NCI-H146 (cell line): Measurements from ENCODE around the gene MAP2K3.

ENCODE experiments used
- DNase-seq: peaks from one replicate; lab custom pipeline; 2025; lab: John Stamatoyannopoulos, UW

The MAP2K3 gene

DNA sequence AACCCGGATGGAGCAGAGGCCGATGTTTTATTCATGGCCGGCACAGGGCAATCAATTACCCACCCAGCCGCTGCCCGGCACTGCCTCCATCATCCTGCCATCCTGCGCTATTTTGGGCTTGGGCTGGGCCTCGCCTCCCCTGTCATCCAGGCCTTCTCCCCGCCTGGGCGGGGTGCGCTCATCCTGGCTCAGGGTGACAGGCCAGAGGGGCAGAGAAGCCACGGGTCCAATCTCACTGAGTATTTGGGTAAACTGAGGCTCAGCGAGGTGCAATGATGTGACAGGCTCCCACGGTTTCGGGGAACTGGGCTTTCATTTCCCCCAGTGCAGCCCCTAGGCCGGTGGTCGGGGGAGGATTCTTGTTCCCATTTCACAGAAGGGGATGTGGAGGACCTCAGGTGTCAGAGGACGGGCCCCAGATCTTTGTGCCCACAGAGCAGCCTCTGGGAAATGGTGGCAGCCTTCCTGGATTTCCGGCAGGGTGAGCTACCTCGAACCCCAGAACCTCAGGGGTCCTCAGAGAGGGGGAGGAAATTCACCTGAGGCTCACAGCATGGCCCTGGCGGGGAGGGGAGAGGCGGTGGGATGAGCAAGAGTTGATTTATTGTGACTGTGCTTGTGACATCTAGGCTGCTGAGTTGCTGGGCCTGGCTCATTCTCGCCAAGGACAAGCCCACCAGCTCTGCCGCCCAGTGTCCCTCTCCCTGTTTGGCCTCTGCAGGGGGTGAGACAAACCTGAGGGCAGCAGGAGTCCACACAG, 67.9 kb downstream of the MAP2K3 start:
- no peak for DNase-seq

DNA sequence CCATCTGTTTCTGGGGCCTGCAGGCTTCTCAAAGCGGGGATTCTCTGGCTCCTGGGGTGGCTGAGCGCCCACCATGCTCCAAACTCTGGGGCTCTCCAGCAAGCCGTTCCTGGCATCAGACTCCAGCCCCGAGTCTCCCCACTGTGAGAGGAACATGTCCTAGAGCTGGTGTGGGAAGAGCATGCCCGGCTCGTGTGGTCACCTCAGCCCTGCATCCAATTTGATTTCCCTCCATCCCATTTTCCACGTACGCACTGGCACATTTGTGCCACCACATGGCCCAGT, 68.4 kb downstream of the MAP2K3 start:
- DNase-seq, result no peak

DNA sequence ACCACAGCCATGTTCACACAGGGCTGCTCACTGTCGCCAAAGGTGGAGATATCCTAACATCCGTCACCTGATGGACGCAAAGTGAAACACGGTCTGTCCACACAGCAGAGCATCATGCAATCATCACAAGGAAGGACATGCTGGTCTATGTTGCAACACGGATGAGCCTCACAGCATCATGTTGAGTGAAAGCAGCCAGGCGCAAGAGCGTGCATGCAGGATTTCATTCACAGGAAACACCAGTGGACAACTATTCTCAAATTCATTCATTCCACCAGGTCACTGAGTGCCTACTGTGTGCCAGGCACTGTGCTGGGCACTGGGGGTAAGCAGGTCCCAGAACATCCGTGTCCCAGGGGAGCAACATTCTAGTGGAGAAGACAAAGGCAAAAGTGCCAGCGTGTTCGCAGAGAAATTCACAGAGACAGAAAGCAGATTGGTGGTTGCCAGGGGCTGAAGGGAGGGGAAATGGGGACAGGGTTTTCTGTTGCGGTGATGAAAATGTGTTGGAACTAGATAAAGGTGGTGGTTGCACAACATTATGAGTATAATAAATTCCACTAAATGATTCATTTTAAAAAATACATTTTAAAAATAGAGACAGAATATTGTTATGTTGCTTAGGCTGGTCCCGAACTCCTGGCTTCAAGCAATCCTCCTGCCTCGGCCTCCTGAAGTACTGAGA, 69.0 kb downstream of the MAP2K3 start:
- no peak for DNase-seq

DNA sequence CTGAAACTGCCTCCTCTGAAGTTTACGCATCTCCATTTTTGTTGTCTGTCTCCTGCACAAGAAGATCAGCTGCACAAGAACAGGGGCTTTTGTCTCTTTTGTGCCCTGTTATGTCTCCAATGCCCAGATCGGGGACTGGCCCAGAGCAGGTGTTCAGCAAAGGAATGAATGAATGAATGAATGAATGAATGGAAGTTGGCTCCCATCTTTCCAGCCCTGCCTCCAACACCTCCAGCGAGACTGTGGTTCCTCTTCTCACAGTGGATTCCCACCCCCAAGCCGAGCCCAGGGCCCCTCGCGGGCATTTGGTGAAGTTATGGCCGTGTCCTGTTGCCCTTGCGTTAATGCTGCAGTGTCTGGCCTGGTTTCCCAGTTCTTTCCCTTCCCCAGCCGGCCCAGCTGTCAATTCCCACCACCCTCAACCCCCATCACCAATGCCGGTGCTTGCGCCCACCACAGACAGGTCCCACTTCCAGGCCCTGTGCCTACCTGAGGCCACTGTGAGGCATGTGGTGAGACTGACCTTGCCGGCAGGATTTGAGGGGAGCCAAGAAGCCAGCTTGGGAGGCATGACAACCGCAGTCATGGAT, 70.4 kb downstream of the MAP2K3 start:
- no peak for DNase-seq

DNA sequence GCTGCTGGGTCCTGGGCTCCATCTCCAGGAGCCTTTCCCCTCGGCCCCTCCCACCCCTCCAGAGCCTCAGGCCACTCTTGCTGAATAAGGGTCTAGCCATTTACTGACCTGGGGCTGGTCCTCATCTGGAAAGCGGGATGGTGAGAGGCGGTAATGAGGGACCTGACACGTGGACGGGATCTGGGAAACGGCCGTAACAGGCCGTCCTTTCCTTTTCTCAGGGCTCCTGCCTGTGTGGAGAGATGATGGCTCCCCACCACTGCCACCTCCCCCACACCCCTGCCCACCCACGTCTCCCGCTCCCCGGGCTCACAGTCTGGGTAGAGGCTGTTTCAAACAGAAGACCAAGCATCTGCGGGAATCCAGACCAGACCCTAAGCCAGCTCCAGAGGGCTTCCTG, 71.1 kb downstream of the MAP2K3 start:
- no peak for DNase-seq

DNA sequence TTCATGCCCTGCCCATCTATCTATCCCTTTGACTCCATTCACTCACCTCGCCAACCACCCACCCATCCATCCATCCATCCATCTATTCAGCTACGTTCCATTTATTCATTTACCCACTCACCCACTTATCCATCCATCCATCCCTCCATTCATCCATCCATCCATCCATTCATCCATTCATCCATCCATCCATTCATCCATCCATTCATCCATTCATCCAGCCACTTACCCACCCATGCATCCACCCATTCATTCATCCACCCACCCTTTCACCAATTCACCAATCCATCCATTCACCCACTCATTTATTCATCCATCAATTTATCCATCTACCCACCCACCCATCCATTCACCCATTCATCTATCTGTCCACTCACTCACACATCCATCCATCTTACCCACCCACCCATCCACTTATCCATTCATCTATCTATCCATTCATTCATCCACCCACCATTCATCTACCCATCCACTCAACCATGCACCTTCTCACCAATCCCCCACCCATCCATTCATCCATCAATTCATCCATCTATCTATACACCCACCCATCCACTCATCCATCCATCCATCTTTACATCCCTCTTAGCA, 72.1 kb downstream of the MAP2K3 start:
- no peak for DNase-seq

DNA sequence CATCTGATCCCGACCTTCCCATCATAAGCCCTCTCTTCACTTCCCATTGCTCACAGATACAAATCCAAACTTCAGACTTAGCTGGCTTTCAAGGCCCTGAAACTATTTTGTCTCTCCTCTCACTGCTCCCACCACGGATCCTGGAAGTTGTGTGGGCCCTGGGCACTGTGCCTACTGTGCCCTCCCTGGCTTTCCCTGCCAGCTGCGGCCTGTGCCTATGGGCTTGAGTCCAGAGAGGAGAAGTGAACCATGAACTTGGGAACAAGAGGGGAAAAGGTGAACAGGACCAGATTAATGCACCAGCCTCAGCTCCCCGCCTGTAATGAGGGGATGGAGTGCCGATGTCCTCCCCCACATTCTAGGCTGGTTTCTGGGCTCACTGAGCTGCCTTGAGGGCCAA, 72.8 kb downstream of the MAP2K3 start:
- no peak for DNase-seq

DNA sequence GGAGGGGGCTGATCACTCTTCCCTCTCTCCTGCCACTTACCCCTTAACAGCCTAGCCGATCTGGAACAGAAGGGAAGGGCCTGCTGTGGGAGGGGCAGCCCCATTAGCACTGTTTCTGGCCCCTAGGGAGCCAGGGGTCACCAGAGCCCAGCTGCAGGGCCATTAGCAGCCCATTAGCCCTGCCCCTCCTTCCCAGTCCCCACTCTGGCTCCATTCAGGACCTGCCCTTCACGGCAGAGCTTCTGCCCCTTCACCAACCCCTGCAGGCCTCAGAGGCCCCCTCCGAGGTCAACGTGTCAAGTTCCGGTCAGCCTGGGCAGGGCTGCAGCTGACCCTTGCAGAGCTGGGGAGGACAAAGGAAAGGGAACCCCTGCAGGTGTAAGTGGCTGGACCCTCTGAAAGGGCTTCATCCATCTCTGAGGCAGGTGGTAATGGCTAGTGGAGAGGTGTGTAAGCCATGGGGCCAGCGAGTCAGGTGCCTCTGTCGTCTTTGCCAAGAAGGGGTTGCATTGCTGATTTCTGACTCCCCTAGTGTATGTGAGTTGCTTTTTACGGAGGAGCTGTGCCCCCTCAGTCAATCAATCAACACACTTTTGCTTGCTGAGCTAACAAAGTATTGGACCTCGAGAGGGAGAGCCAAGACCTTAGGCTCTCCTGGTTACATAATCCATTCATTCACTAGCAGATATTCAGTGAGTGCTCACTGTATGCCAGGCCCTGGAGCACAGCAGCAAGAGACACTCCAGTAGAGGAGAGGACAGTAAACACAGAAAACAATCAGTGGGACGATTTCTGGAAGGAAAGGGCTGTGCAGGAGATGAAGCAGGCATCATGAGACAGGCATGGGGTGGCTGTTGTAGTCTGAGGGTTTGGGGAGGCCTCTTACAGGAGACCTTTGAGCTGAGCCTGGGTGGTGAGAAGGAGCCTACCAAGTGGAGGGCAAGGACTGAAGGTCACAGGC, 73.5 kb downstream of the MAP2K3 start:
- no peak for DNase-seq

DNA sequence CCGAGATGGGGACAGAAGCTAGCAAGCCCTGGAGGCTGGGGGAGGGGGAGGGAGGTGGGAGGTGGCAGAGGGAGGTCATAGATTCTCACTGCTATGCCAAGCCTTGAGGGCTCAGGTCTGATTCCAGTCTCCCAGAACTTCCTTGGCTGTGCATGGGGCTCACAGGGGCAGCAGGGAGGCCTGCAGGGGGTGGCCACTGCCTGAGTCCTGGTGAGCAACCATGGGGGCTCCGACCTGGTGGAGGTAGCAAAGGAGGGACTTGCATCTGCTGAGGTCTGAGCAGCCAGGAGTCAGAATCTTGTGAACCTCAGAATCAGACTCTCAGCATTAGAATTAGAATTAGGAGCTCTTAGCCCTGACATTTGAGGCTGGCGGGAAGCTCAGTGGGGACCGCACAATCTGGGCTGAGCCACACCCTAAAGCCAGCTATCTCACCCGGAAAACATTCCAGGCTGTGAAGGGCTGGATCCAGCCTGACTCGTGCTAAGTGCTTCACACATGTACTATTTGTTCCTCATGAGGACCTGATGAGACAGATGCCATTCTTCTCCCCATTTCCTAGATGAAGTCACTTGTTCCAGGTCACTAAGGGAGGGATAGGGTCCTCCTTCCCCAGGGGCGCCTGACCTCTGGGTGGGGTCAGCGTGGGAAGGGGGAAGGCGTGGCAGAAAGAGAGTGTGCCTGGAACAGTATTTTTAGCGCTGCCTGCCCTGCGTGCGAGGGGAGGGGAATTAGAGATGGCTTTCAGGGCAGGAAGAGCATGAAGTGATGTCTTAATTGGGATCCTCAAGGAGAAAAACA, 74.4 kb downstream of the MAP2K3 start:
- no peak for DNase-seq

DNA sequence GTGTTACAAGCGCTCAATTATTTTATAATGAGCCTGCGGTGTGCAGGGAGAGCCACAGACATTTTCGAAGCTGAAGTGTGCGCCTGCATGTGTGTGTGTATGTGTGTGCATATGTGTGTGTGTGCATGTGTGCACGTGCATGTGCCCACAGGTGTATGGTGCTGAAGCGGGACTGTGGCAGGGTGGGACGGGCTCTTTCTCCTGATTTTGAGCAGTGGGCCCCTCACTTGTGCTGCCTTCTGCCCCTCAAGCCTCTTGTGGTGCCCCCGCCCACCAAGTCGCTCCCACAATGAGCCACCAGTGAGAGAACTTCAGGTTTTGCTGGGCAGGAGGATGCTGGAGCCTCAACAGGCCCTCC, 75.0 kb downstream of the MAP2K3 start:
- DNase-seq, result no peak

DNA sequence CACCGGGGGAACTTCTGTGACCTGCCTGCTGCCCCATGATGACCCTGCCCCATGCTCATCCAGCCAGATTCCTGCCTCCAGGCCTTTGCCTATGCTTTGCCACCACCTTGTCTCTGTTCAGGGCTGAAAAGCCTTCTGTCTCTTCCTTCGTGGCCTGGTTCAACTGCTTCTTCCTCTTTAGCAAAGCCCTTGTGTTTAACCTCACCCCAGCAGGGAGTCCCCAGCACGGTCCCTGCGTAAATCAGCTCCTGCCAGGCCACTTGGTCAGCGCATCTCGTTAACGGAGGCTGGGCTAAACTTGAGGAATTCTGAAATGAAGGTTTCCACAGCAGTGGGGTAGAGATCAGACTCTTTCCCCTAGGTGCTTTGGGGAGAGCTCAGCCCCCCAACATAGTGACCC, 75.5 kb downstream of the MAP2K3 start:
- DNase-seq, result no peak

DNA sequence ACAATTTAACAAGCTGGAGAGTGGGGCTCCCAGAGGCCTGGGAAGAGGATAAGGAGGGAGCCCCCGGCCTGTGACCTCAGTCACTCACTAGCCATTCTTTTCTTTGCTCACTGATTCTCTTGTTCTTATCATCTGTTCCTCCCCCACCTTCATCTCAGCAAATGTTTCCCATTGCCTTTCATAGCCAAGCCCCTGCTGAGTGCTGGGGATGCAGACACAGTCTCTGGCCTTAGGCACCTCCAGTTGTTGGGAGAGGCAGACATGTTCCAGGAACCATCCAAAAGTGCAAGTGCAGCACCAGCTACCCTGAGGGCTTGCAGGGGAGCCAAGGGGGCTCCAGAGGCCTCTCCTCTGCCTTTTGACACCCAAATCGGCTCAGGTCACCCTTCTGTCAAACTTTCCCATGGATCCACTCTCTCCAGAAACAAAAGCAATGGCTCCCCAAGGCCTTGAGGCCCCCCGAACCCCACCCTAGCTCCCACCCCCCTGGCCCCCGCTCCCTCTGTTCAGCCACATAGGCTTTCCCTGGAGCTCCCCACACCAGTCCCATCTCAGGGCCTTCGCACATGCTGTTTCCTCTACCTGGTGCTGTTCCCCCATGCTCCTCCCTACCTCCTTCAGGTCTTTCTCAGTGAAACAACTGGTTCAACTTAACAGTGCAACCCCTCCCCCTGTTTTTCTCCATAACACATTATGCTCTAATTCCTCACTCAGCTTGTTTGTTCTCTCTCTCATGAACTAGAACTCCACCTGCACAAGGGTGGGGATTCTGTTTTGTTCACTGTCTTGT, 76.7 kb downstream of the MAP2K3 start:
- DNase-seq, result no peak

DNA sequence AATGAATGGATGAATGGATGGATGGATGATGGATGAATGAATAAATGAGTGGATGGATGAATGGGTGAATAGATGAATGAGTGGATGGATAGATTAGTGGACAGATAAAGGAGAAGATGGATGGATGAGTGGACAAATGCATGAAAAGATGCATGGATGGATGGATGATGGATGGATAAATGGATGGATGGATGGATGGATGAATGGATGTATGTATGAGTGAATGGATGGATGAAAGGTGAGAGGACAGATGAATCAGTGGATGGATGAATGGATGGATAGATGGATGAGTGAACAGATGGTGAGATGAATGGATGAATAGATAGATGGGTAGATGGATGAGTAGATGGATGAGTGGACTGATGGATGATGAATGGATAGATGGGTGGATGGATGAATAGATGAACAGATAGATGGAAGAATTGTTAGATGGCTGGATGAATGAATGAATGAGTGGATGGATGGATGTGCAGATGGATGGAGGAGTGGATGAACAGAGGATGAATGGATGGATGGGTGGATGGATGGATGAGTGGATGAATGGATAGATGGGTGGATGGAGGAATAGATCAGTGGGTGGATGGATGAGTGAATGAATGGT, 77.9 kb downstream of the MAP2K3 start:
- DNase-seq, result no peak

DNA sequence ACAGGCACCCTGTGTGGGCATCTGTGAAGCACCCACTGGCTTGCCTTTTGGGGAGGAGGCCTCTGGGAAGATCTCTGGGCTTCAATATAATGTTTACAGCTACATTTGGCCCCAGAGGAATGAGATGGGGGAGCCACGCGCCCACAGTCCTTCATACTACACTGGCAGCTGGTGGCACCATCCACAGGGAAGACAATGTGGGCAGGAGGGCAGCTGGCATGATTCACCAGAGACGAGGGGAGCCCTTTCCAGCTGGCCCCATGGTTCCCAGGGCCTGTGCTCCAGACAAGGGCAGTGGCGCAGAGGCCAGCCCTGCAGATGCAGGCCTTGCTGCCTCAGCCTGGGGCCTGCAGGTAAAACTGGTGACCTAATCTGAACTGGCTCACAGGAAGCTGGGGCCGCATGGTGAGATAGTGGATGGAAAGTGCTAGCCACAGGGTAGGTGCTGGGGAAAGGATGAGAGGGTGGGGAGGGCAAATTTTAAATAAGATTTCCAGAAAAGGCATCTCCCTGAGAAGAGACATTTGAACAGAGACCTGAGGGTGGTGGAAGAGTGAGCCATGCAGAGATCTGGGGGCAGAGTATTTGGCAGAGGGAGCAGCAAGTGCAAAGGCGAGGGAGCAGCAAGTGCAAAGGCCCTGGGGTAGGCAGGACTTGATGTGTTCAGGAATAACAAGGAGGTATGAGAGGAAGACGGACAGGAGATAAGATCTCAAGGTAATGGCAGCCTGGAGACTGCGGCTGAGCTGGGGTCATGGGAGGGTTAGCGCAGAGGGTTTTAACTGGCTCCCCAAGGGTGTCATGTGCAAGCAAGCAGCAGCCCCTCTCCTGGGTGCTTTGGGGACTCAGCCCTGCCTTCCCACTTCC, 79.5 kb downstream of the MAP2K3 start:
- no peak for DNase-seq
